AG20443 (cell line): ENCODE measurements around the gene KRTAP5-2.
"Not testable (repeated sequence)": the region's sequence is repeated elsewhere in the genome, so short reads cannot be mapped to it uniquely, and the experiment has no call there.

ENCODE experiments used
- DNase-seq: peaks from one replicate; pipeline ENCODE4 v3.0.0; 2012; ENCODE audit warnings: low spot score, mixed read lengths

The KRTAP5-2 gene, protein sequence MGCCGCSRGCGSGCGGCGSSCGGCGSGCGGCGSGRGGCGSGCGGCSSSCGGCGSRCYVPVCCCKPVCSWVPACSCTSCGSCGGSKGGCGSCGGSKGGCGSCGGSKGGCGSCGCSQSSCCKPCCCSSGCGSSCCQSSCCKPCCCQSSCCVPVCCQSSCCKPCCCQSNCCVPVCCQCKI

DNA sequence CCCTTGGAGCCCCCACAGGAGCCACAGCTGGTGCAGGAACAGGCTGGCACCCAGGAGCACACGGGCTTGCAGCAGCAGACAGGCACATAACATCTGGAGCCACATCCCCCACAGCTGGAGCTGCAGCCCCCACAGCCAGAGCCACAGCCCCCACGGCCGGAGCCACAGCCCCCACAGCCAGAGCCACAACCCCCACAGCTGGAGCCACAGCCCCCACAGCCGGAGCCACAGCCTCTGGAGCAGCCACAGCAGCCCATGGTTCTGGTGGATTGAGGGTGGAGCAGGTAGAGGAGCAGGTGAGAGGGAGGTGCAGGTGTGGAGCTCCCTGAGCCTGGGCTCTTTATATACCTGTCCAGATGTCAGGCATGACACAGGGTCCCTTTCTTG is at the start of gene KRTAP5-2:
TSS of gene KRTAP5-2 (minus strand) at position 301 of the 387 bp plus-strand sequence. CDS start at position 257, 44 bp downstream.
- no peak for DNase-seq

DNA sequence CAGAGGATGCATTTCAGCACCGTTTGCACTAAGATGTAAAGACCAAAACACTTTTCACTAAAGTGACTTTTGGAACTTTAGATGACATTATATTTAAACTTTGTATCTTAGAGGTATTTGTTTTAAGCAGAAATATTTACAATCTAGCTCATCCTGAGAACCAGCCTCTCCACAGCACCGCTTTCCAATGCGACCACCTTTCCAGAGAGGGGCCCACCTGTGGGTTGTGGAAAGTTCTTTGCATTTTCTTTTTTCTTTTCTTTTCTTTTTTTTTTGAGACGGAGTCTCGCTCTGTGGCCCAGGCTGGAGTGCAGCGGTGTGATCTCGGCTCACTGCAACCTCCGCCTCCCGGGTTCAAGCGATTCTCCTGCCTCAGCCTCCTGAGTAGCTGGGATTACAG is 48.4 kb upstream of the KRTAP5-2 start:
- not testable (repeated sequence) for DNase-seq

DNA sequence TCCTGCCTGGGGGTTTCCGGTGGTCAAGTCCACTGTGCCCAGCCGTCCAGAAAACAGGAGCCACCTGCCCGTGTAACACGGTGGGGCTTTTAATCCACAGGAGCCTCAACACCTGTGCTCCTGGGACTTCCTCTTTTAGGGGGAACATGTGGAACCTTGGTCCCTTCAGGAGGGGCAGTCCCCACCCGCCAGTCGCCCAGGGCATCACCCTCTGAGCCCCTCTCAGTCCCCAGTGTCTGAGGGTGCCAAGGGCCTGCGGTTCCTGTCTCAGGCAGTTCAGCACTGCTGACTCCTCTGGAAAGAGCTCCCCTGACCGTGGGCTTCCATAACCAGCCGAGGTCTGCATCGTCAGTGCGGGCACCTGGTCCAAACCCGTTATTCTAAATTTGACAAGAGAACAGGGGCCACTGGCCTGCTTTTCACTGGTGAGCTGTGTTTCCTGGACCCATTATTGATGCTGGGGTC is 47.3 kb upstream of the KRTAP5-2 start:
- DNase-seq, result no peak

DNA sequence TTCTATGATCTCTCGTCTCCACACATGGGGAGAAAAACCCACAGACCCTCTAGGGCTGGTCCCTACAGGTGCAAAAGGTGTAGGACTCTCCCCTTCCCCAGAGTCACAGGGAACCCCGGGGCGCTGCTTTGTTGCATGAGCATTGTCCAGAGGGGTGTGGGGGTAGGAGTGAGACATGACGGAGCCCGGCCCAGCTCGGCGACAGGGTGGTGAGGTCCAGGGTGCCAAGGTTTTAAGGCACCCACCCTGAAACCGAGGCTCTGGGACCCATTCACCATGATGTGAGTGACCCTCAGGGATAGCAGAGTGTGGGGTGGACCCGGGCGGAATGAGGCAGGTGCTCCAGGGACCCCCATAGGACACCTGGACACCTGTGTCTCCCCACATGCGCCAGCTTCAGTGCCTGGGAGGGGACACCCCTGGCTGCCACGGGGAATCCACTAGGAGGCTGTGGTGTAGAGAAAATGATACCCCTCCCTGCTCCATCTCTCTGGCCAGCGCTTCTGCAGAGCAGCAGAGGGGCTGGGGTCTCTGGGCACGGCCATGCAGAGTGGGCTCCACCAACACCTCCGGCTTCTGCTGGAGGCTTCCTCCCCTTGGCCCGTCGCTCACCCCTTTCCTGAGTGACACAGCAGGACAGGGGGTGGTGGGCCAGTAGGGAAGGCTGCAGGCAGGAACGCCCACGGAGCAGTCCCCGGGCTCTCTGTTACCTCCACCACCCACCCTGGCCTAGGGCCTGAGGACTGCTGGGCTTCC is 46.7 kb upstream of the KRTAP5-2 start:
- no peak for DNase-seq

DNA sequence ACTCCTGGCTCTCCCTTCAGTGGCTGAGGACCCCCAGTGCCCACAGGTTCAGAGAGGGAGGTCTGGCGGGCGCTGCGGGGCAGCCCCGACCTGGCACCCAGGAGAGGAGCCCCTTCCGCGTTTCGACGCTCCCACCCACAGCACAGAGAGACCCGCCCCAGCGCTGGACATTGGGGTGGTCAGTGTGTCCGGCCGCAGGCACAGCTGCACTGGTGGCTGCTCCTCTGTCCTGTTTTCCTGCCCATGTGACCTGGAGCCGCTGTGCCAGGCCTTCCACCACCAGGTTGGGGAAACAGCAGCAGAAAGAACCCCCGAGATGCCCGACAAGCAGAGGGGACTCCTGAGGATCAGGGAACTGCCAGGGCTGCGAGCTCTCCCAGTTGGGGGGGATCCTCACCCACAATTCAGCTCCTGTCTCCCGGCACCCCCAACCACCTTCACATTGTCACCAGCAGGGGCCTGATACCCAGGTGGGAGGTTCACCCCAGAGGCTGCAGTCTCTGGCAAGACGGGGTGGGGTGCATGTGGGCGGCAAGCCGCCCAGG is 45.1 kb upstream of the KRTAP5-2 start:
- DNase-seq, result no peak

DNA sequence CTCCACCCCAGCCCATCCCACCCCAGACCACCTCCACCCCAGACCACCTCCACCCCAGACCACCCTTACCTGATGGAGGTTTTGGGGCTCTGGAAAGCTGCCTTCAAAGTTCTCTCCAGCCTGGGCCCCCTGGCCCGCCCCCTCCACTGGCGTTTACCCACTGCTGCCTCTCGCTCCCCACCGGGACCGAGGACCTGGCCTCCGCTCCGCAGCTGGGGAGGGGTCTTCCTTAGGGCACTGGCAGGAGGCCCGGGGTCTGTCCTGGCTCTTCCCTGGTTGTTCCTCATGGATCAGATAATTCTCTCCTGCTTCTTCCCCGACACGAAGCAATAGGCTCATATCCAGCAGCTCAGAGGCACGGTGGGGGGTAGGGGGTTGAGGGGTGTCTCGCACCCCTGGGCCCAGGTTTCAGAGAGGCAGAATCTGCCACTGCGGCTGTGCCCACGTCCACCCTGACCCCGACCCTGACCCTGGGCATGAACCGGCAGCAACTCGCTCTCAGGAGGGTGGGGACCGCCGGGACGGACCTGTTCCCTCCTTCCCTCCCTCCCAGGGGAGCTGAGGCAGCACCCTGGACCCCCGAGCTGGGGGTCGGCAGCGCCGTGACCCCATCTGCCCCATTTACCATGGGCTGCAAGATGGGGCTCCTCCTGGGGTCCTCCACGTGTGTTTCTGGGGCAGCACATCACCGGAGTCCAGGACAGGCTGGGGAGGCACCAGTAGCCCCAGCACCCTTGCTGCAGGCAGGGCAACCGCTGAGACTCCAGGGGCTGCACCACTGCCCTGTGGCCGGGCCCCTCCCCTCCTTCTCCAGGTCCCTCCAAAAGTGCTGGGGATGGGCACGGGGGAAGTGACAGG is 44.4 kb upstream of the KRTAP5-2 start:
- no peak for DNase-seq

DNA sequence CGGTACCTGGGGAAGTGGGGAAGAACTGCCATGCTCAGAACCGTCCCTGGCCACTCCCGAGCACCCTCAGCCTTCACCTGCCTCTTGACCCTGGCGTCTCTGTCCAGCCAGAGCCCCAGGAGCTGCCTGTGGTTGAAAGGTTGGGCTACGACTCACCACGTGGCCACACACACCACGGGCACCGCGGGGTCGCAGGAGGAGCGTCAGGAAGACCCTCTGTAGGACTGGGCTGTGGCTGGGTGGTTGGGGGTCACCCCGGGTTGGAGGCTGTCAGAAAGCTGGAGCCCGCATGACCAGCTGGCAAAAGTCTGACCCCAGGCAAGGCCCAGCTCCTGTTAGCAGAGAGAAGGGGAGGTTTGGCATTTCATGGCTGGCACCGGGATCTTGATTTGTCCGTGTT is 43.0 kb upstream of the KRTAP5-2 start:
- DNase-seq, result no peak

DNA sequence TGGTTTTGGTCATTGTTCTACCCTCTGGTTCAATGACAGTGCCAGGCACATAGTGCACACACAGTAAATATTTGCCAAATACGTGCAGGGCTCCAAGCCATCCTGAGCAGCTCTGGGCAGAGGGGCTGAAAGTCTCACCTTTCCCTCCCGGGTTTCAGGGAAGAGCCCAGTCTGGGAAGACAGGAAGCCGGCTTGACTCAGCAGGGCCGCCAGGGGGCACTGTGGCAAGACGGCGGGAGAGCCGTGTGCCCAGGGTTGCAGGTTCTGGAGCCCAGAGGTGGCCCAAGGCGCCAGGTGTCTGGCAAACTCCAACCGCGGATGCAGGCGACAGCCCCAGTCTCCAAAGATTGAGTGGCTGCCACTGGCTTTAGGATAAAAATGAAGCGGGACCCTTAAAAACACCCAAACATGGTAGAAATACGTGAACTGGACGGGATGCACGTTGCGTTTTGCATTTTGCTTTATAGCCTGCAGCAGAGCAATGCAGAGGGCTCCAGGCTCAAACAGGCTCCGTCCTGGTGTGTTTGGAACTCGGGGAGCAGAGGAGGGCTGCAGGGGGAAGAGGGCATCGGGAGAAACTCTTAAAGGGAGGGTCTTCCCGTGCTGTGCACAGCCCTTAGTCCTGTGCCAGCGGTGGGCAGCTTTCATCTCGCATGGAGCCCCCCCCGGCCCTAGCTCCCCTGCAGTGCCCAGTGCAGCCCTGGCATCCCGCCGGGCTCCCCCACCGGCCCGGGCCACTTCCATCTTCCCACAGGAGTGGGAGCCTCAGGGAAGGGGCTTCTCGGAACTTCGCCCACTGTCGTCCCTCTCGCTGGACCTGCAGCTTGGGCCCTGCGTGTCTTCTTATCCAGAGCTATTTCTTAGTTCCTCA is 42.2 kb upstream of the KRTAP5-2 start:
- peak; percentile 84 for DNase-seq

DNA sequence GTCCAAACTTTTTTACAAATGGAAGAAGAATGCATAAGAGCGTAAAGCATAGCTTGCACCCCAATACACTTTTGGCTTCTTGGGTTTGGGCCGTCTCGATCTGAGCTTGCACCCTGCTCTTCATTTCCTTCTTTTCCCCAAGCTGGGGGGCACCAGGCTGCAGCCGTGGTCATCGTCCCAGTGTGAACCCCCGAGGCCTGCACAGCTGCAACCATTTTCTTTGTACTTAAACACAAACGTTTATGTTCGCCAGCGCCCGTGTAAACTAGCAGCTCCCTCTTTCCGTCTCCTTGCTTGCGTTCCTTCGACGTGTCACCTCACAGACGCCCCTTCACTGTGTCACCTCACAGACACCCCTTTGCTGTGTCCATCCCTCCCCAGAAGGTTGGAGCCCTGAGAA is 41.6 kb upstream of the KRTAP5-2 start:
- DNase-seq, result no peak

DNA sequence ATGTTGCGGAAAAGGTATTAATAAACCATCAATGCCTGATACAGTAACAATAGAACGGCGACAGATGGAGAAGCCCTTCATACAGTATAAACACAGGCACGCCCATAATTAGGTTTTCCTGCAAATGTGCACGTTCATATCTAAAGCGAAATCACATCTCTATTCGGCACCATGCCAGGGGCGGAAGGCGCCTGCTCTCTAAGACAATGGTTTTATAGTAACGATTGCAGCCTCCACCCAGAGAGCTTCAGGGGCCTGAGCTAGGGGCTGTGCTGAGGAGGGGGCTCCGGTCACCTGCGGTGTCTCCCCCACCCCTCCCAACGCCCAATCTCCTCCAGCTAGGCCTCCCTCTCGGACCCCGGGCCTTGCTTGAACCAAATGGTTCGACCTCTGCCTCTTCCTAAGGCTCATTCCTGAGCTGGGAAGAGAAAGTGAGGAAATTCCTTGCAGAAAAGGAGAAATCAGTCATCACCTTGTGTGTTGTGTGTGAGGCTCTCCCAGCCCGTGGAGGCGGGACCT is 41.1 kb upstream of the KRTAP5-2 start:
- no peak for DNase-seq

DNA sequence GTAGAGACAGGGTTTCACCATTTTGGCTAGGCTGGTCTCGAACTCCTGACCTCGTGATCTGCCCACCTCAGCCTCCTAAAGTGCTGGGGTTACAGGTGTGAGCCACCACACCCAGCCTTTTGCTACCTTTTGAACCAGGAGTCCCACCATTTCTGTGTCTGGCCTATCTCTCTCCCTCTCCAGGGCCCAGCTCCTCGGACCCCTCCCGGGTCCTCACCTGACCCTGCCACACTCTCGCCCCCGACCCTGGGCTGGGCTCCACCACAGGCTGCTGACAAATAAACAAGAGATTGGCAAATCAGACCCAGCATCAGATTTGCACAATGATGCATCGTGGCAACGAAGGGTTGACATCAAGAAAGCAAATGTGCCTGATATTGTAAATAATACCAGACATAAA is 40.2 kb upstream of the KRTAP5-2 start:
- no peak for DNase-seq

DNA sequence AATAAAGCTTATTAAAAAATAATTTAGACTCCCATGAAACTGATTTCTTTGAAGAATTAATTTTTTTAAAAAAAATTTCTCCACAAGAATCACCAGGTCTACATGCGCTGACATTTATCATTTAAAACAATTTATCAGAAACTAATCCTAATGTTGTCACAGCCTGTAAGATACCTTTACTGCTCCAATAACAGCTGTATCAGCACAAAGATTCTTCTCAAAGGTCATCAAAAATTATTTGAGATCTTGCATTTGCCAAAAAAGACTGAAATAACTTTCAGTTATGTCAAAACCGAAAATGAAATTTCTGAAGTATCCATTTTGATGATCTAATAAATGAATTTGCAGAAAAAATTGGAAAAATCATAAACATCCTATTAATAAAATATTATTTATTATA is 39.5 kb upstream of the KRTAP5-2 start:
- no peak for DNase-seq

DNA sequence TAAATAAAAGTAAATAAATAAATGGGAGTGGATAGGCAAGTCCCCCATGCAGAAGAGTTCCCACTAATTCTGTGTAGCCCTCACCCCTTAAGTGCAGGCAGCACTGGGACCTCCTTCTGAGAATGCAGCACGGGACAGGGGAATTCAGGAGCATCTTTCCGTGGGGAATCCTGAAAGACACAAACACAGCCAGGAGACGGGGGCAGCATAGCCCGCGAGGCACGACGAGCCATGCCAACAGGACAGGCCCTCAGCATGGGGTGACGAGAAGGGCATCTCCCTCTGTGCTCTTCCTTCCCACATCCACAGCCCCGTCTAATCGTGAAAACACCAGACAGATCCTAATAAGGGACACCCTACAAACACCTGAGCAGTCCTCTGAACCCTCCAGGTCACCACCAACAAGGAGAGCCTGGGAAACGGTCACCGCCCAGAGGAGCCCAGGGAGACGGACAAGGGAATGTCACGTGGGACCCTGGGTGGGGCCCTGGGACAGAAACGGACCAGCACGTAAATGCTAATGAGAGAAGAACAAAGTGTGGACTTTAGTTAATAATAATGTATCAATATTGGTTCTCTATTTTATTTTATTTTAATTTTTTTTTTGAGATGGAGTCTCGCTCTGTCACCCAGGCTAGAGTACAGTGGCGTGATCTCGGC is 38.3 kb upstream of the KRTAP5-2 start:
- no peak for DNase-seq

DNA sequence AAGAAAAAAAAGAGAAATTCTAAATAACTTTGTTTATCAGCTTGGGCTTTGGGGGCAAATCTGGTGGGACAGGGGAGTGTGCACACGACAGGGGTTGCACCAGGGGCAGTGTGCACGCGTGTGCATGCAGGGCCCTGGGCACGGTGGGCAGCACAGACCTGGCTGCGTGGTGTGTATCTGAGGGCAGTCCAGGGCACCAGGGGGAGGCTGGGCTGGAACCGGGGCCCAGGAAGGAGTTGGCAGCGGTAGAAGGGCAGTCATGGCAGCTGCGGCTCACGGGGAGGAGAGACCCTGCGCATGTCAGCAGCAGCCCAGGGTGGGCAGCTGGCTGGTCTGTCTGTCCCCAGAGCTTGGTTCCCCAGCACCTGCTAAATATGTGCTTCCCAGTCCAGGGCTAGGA is 35.8 kb upstream of the KRTAP5-2 start:
- DNase-seq, result no peak

DNA sequence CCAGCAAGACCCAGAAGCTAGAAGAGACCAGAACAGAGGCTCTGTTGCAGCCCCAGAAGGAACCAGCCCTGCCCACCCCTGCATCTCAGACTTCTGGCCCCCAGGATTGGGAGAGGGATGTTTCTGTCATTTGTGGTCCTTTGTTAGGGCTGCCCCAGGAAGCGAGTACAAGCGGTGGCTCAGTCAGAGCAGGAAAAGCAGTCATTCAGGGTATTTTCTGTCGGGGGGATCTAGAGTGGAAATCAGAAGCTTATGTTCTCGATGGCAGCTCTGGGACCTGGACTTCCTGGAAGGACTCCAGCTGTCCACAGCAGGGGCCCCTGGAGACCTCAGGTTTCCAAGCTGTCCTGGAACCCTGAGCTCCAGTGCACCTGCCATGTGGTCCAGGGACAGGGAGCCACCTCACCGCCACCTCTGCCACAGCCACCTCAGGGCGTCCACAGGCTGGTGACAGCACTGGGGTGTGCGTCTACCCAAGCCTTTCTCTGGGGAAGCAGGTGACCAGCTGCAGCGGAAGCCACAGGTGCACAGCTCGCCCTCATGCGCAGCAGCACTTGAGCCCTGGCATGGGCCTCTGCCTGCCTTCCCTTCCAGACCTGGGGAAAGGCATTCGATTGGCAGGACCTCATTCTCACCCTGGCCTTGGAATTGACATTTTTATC is 34.1 kb upstream of the KRTAP5-2 start:
- no peak for DNase-seq

DNA sequence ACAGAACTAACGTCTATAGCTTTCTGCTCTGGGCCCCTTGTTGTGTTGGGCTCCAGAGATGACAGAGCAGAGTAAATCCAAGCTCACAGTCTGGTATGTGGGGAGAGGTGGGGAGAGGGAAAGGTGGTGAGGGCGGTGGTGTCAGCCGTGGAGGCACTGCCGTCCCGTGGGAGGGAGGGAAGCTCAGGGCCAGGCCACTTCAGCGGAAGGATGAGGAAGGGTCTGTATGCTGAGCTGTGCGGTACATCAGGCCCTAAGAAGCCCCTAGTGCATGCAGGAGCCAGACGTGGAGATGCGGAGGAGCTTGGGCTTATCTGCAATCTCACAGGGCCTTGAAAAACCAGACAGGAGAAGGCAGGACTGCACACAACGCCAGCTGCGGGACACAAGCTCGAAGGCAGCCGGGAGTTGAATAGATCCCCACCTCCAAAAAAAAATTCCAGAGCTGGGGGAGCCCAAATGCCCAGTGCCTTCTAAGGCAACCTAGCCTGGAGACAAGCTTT is 33.0 kb upstream of the KRTAP5-2 start:
- DNase-seq, result no peak

DNA sequence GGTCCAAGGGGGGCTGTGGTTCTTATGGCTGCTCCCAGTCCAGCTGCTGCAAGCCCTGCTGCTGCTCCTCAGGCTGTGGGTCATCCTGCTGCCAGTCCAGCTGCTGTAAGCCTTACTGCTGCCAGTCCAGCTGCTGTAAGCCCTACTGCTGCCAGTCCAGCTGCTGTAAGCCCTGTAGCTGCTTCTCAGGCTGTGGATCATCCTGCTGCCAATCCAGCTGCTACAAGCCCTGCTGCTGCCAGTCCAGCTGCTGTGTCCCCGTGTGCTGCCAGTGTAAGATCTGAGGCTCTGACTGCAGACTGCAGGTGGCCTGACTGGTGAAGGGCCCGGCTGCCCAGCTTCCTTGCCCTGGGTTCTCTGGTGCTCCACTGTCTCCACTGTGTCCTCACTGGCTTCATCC is 32.2 kb upstream of the KRTAP5-2 start:
- DNase-seq, result no peak

DNA sequence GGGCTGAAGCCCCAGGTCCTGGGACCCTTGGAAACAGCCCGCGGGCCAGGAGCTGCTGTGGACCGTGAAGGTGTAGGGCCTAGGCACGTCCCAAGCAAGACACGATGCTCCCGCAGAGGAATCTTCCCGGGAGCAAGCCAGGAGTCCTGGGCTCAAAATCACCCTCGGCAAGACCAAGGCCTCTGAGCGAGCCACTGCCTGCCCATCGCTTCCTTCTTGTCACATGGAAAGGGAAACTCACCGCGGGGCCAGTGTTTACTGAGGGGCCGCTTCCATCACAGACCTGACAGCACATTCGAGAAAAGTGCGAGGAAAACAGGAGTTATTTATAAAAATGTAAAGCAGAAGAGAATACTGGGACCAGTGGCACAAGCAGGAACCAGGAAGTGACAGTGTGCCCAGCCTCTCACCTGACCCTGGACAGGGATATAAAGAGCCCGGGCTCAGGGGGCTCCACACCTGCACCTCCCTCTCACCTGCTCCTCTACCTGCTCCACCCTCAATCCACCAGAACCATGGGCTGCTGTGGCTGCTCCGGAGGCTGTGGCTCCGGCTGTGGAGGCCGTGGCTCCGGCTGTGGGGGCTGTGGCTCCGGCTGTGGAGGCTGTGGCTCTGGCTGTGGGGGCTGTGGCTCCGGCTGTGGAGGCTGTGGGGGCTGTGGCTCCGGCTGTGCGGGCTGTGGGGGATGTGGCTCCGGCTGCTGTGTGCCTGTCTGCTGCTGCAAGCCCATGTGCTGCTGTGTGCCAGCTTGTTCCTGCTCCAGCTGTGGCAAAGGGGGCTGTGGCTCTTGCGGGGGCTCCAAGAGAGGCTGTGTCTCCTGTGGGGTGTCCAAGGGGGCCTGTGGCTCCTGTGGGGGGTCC is 31.5 kb upstream of the KRTAP5-2 start, which contains the start of gene KRTAP5-5:
TSS of gene KRTAP5-5 (plus strand) at position 450 of the 860 bp plus-strand sequence. CDS start at position 516, 66 bp downstream.
- DNase-seq, result no peak
